Retinal pigment epithelial cell (primary cell): ENCODE results near the gene IGFBP3.

Source experiments
- DNase-seq: peaks from one replicate; pipeline ENCODE4 v3.0.0-alpha.2; 2010; ENCODE audit warnings: low read depth
- H3K4me3 ChIP-seq: 2 replicates; pipeline ENCODE4 v1.5.1; 2011; ENCODE audit warnings: mild to moderate bottlenecking, low read length, control low read depth, moderate library complexity
- CTCF ChIP-seq: conservative IDR thresholded peaks from 2 replicates; pipeline ENCODE4 v1.5.1; 2011; ENCODE audit warnings: low read depth, low read length, control low read depth, inconsistent platforms

IGFBP3 gene

DNA sequence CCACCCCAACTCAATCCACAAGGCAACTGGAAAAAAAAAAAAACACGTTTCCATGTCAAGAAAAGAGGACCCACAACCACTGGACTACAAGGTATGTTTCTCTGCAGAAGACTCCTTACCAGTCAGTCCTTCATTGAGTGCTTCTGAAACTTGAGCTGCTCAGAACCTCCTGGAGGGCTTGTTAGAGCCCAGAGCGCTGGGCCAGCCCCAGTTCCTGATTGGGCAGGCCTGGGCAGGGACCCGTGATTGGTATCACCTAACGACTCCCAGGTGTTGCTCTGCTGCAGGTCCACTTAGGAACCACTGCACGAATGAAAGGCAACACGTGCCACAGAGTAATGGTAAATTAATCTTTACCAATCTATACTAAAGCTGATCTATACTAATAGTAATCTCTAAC, 47.7 kb downstream of the IGFBP3 start:
- DNase-seq: no peak
- H3K4me3 ChIP-seq: no peak overlapping the region
- no peak for TF ChIP-seq CTCF

DNA sequence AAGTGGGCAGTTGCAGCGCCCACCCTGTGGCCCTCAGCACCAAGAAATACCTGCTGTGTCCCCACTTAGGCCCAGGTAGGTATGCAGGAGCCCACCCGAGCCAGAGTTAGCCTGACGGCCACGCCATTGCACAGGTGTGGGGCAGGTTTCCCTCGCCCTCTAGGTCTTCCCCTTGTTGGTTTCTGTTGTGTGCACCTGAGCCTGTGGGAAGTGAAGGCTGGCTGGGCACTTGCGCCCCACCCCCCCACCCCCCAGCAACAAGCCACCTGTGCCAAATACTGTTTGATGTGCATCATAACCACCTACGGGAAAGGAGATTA, 48.1 kb downstream of the IGFBP3 start, which contains the start of gene CCDC201:
CCDC201 (minus strand) TSS at position 48 of the 320 bp plus-strand sequence. CDS start 75 bp downstream, outside the sequence.
- no peak for DNase-seq
- TF ChIP-seq CTCF: no peak
- no peak within 1 kb of the TSS for H3K4me3 ChIP-seq

GRCh38 chr7:45872116-45873034, 48.7 kb downstream of the IGFBP3 start:
- TF ChIP-seq CTCF: peak; percentile 66
- DNase-seq: no peak
- H3K4me3 ChIP-seq: no peak overlapping the region

DNA sequence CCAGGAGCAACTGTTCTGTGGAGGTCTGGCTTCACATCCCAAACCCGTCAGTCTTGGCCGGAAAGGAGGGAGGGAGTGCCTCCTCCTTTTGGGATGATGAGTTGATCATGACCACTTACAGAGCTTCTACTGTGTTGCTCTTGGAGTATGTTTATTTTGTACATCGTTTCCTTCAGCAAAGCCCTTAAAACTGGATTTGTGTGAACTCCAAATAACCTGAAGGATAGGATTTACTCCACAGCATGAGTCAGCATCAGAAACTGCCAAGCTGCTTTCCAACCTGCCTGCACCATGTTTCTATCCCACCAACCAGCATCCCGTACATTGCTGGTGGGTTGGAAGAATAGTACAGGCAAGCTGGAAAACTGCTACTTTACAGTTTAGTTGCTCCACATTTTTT, 51.6 kb downstream of the IGFBP3 start:
- TF ChIP-seq CTCF: no peak
- DNase-seq: no peak
- no peak overlapping the region for H3K4me3 ChIP-seq

GRCh38 chr7:45867471-45867870, 53.6 kb downstream of the IGFBP3 start:
- TF ChIP-seq CTCF: no peak
- H3K4me3 ChIP-seq: no peak overlapping the region
- no peak for DNase-seq

- no peak overlapping the region for H3K4me3 ChIP-seq
- no peak for TF ChIP-seq CTCF
- no peak for DNase-seq
Observed at GRCh38 chr7:45865594-45866410, 55.3 kb downstream of the IGFBP3 start.
